Activated CD8-positive, alpha-beta memory T cell treated with anti-CD3 and anti-CD28 coated beads, Interleukin-2, amount 50 U/mL, for 48 hours (primary cell): ENCODE results near the gene PIBF1.
"Not testable (repeated sequence)": the region's sequence is repeated elsewhere in the genome, so short reads cannot be mapped to it uniquely, and the experiment has no call there.

ENCODE experiments used
- DNase-seq: peaks from one replicate; pipeline ENCODE4 v3.0.0-alpha.2; 2020

PIBF1 gene

GRCh38 chr13:72920097-72920496 lies 138.2 kb downstream of the PIBF1 start:
- no peak for DNase-seq

GRCh38 chr13:72931311-72931710 lies 149.4 kb downstream of the PIBF1 start:
- no peak for DNase-seq

GRCh38 chr13:72932250-72932649 lies 150.3 kb downstream of the PIBF1 start:
- no peak for DNase-seq

- not testable (repeated sequence) for DNase-seq
Observed at GRCh38 chr13:72946267-72946666, 164.3 kb downstream of the PIBF1 start.

GRCh38 chr13:72952529-72953141 lies 170.7 kb downstream of the PIBF1 start:
- DNase-seq: no peak

GRCh38 chr13:72953391-72953965 lies 171.5 kb downstream of the PIBF1 start:
- no peak for DNase-seq

GRCh38 chr13:72959643-72960042 lies 177.7 kb downstream of the PIBF1 start:
- DNase-seq: no peak

GRCh38 chr13:72960114-72960513 lies 178.2 kb downstream of the PIBF1 start:
- no peak for DNase-seq

- DNase-seq: no peak
Observed at GRCh38 chr13:72960541-72960940, 178.6 kb downstream of the PIBF1 start.

GRCh38 chr13:72963762-72964161 lies 181.8 kb downstream of the PIBF1 start:
- DNase-seq: no peak

- DNase-seq: no peak
Observed at GRCh38 chr13:72970301-72970880, 188.5 kb downstream of the PIBF1 start.

GRCh38 chr13:72970956-72971355 lies 189.0 kb downstream of the PIBF1 start:
- DNase-seq: no peak

GRCh38 chr13:72973234-72973633 lies 191.3 kb downstream of the PIBF1 start:
- DNase-seq: no peak

- DNase-seq: no peak
Observed at GRCh38 chr13:72983085-72983768, 201.3 kb downstream of the PIBF1 start.

GRCh38 chr13:72985610-72986009 lies 203.7 kb downstream of the PIBF1 start:
- no peak for DNase-seq

GRCh38 chr13:72986197-72986596 lies 204.3 kb downstream of the PIBF1 start:
- DNase-seq: no peak

- no peak for DNase-seq
Observed at GRCh38 chr13:72990953-72991352, 209.0 kb downstream of the PIBF1 start.

- DNase-seq: no peak
Observed at GRCh38 chr13:72998012-72998411, 216.1 kb downstream of the PIBF1 start.

GRCh38 chr13:73000027-73000674 lies 218.2 kb downstream of the PIBF1 start:
- DNase-seq: no peak

- no peak for DNase-seq
Observed at GRCh38 chr13:73001971-73002370, 220.0 kb downstream of the PIBF1 start.

GRCh38 chr13:73011751-73012150 lies 229.8 kb downstream of the PIBF1 start:
- no peak for DNase-seq

GRCh38 chr13:73015805-73016204 lies 233.9 kb downstream of the PIBF1 start:
- no peak for DNase-seq

- DNase-seq: no peak
Observed at GRCh38 chr13:73018336-73018735, 236.4 kb downstream of the PIBF1 start.
